Measurements from ENCODE around the gene WFIKKN2. TPM values are rescaled to one million over a fixed set of nuclear protein-coding genes. Genes with fewer than 3 reads are reported as not detected.
A peak's percentile ranks its signal among the peaks of the same experiment; 100 is the strongest.

WFIKKN2 gene
- polyA plus RNA-seq, 1 donor (not counting 4 experiments of a cell fraction or from before 2014, with no cell fraction given): not detected

DNA sequence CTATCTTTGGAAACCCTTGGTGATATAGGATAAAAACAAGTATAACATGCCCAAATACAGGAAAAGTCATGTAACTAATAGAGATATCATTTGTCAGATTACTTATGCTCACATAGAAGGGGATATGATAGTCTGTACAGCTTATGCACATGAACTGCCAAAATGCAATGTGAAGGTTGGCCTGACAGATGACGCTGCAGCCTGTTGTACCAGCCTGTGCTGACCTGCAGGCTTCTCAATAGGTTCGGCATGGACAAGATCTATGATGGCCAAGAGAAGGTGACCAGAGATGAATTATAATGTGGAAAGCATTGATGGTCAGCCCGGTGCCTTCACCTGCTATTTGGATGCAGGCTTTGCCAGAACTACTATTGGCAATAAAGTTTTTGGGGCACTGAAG is 12.7 kb downstream of the WFIKKN2 start:
- DNase-seq (ENCODE audit: low read depth, low spot score) (no peak), FAIRE-seq (no peak)
- H3K4me2 ChIP-seq (ENCODE audit: control insufficient read depth, extremely low read depth, insufficient read depth, low read depth, low read length): no peak overlapping the region
- H2AFZ ChIP-seq (ENCODE audit: control insufficient read depth, low read length): no peak overlapping the region
- no peak overlapping the region for H3K9ac ChIP-seq (ENCODE audit: control insufficient read depth, extremely low read depth, insufficient read depth, low read length)
- TF ChIP-seq EZH2 (IDR thresholded peaks at IDR 0.05; ENCODE audit: low read length): no peak
- TF ChIP-seq, protein P1, sequence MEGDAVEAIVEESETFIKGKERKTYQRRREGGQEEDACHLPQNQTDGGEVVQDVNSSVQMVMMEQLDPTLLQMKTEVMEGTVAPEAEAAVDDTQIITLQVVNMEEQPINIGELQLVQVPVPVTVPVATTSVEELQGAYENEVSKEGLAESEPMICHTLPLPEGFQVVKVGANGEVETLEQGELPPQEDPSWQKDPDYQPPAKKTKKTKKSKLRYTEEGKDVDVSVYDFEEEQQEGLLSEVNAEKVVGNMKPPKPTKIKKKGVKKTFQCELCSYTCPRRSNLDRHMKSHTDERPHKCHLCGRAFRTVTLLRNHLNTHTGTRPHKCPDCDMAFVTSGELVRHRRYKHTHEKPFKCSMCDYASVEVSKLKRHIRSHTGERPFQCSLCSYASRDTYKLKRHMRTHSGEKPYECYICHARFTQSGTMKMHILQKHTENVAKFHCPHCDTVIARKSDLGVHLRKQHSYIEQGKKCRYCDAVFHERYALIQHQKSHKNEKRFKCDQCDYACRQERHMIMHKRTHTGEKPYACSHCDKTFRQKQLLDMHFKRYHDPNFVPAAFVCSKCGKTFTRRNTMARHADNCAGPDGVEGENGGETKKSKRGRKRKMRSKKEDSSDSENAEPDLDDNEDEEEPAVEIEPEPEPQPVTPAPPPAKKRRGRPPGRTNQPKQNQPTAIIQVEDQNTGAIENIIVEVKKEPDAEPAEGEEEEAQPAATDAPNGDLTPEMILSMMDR (optimal IDR thresholded peaks at IDR 0.05 in 1 of 3, IDR thresholded peaks at IDR 0.05 in 1 of 3, conservative IDR thresholded peaks at IDR 0.05 in 1 of 3; ENCODE audit: extremely low read depth in 1 of 3, insufficient read depth in 2 of 3, low read length in 3 of 3): peak in 2 of 3 experiments; percentile 9 to 54
- H3K36me3 ChIP-seq (ENCODE audit: control insufficient read depth in 2 of 2, extremely low read depth in 1 of 2, insufficient read depth in 2 of 2, low read length in 2 of 2): no peaks in the 10 kb centered on the region
- H3K9me1 ChIP-seq (ENCODE audit: control insufficient read depth, extremely low read depth, insufficient read depth, low read length): no peaks in the 10 kb centered on the region
- H3K4me1 ChIP-seq (ENCODE audit: control insufficient read depth, extremely low read depth, insufficient read depth, low read length): peaks cover 45% of the 10 kb centered on the region
- H3K79me2 ChIP-seq (ENCODE audit: control insufficient read depth, insufficient read depth, low read length): no peaks in the 10 kb centered on the region
- dilution Hi-C loops (cut with MboI; ENCODE audit: extremely low pct_ligation_motif_present, low sequenced_read_pairs): no loop called here
- H3K4me3 ChIP-seq (ENCODE audit: control insufficient read depth in 2 of 3, extremely low read depth in 1 of 3, insufficient read depth in 2 of 3, low read depth in 1 of 3, low read length in 3 of 3): no peak overlapping the region
- no peaks in the 10 kb centered on the region for H3K27me3 ChIP-seq (ENCODE audit: control insufficient read depth, extremely low read depth, insufficient read depth, low read length)
- no peaks in the 10 kb centered on the region for H4K20me1 ChIP-seq (ENCODE audit: control insufficient read depth, extremely low read depth, insufficient read depth, low read length)
- H3K9me3 ChIP-seq (ENCODE audit: control insufficient read depth, low read depth, low read length): no peaks in the 10 kb centered on the region
- H3K27ac ChIP-seq (ENCODE audit: control insufficient read depth, insufficient read depth, low read length): no peak overlapping the region

DNA sequence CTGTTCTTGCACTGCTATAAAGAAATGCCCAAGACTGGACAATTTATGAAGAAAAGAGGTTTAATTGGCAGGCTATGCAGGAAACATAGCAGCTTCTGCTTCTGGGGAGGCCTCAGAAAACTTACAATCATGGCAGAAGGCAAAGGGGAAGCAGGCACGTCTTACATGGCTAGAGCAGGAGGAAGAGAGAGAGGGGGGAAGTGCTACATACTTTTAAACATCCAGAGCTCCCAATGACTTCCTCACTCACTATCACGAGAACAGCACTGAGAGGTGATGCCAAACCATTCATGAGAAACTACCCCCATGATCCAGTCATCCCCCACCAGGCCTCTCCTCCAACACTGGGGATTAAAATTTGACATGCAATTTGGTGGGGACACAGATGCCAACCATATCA is 13.3 kb downstream of the WFIKKN2 start:
- Histone ChIP-seq H4K20me1 (ENCODE audit: control insufficient read depth, extremely low read depth, insufficient read depth, low read length) (no peaks in the 10 kb centered on the region), H3K27ac (ENCODE audit: control insufficient read depth, insufficient read depth, low read length) (no peak overlapping the region), H3K27me3 (ENCODE audit: control insufficient read depth, extremely low read depth, insufficient read depth, low read length) (no peaks in the 10 kb centered on the region), H3K9me1 (ENCODE audit: control insufficient read depth, extremely low read depth, insufficient read depth, low read length) (no peaks in the 10 kb centered on the region), H2AFZ (ENCODE audit: control insufficient read depth, low read length) (no peak overlapping the region), H3K4me2 (ENCODE audit: control insufficient read depth, extremely low read depth, insufficient read depth, low read depth, low read length) (no peak overlapping the region), H3K4me3 (ENCODE audit: control insufficient read depth in 2 of 3, extremely low read depth in 1 of 3, insufficient read depth in 2 of 3, low read depth in 1 of 3, low read length in 3 of 3) (no peak overlapping the region), H3K4me1 (ENCODE audit: control insufficient read depth, extremely low read depth, insufficient read depth, low read length) (peaks cover 45% of the 10 kb centered on the region), H3K9me3 (ENCODE audit: control insufficient read depth, low read depth, low read length) (no peaks in the 10 kb centered on the region), H3K36me3 (ENCODE audit: control insufficient read depth in 2 of 2, extremely low read depth in 1 of 2, insufficient read depth in 2 of 2, low read length in 2 of 2) (no peaks in the 10 kb centered on the region), H3K9ac (ENCODE audit: control insufficient read depth, extremely low read depth, insufficient read depth, low read length) (no peak overlapping the region), H3K79me2 (ENCODE audit: control insufficient read depth, insufficient read depth, low read length) (no peaks in the 10 kb centered on the region)
- TF ChIP-seq, protein P1 (optimal IDR thresholded peaks at IDR 0.05 in 1 of 3, IDR thresholded peaks at IDR 0.05 in 1 of 3, conservative IDR thresholded peaks at IDR 0.05 in 1 of 3; ENCODE audit: extremely low read depth in 1 of 3, insufficient read depth in 2 of 3, low read length in 3 of 3): no peak
- TF ChIP-seq EZH2 (IDR thresholded peaks at IDR 0.05; ENCODE audit: low read length): no peak
- no peak for DNase-seq (ENCODE audit: low read depth, low spot score)
- dilution Hi-C loops (cut with MboI; ENCODE audit: extremely low pct_ligation_motif_present, low sequenced_read_pairs): no loop called here
- no peak for FAIRE-seq

Data from keratinocyte (primary cell).